Measurements from ENCODE around the gene FBN3.

- TF ChIP-seq EZH2 (IDR thresholded peaks at IDR 0.05; ENCODE audit: borderline replicate concordance, insufficient read depth, low read length, poor library complexity, severe bottlenecking) (no peak), CTCF (IDR thresholded peaks at IDR 0.05; ENCODE audit: poor library complexity, severe bottlenecking) (no peak), SMC3 (conservative IDR thresholded peaks at IDR 0.05; ENCODE audit: poor library complexity) (no peak), POLR2AphosphoS5 (IDR thresholded peaks at IDR 0.05) (no peak), RAD21 (conservative IDR thresholded peaks at IDR 0.05) (no peak), REST (IDR thresholded peaks at IDR 0.05; ENCODE audit: borderline replicate concordance) (no peak), TAF1 (IDR thresholded peaks at IDR 0.05; ENCODE audit: low read depth) (no peak), MXI1 (conservative IDR thresholded peaks at IDR 0.05; ENCODE audit: poor library complexity, severe bottlenecking) (no peak)
Measured at GRCh38 chr19:8074501-8074900, 74.9 kb downstream of the FBN3 start.

Data from neural cell (in vitro differentiated cells).